Psoas muscle (tissue), 8 donors: Measurements from ENCODE around the gene UAP1. TPM values are rescaled to one million over a fixed set of nuclear protein-coding genes. Genes with fewer than 3 reads are reported as not detected.
A peak's percentile ranks its signal among the peaks of the same experiment; 100 is the strongest.
"Not testable (repeated sequence)": the region's sequence is repeated elsewhere in the genome, so short reads cannot be mapped to it uniquely, and the experiment has no call there.

ENCODE experiments used
- ATAC-seq, 4 donors: fragments of 200-7000 bp; cut with Tn5 transposase; one replicate each; pipeline ENCODE4 v1.9.1; 2020; ENCODE audit warnings: moderate library complexity in 3 of 4, mild to moderate bottlenecking in 2 of 4
- DNase-seq, 2 donors: peaks; one replicate each; pipeline ENCODE4 v3.0.0-alpha.2; 2020
- H3K27ac ChIP-seq: fragments of 200-600 bp; one replicate; pipeline ENCODE4 v1.8.0; 2022
- H3K27me3 ChIP-seq, 3 donors: fragments of 200-600 bp in 1 of 3; one replicate each; pipeline versions ENCODE4 v1.6.1 to v1.8.0; 2013 to 2022; ENCODE audit warnings: low read length in 2 of 3, mild to moderate bottlenecking in 2 of 3, moderate library complexity in 1 of 3; ENCODE audit not compliant: insufficient read depth in 3 of 3
- H3K36me3 ChIP-seq, 2 donors: fragments of 200-600 bp in 1 of 2; one replicate each; pipeline versions ENCODE4 v1.6.1 to v1.8.0; 2013 to 2022; ENCODE audit warnings: low read depth in 1 of 2, mild to moderate bottlenecking in 1 of 2, moderate library complexity in 1 of 2; ENCODE audit not compliant: insufficient read depth in 1 of 2
- H3K4me1 ChIP-seq: fragments of 200-600 bp; one replicate; pipeline ENCODE4 v1.8.0; 2022
- H3K4me3 ChIP-seq: fragments of 200-600 bp; one replicate; pipeline ENCODE4 v1.8.0; 2022; ENCODE audit warnings: mild to moderate bottlenecking
- H3K9me3 ChIP-seq: fragments of 200-600 bp; one replicate; pipeline ENCODE4 v1.8.0; 2022
- CTCF ChIP-seq: fragments of 200-600 bp; IDR thresholded peaks from one replicate; pipeline ENCODE4 v1.8.0; 2022; ENCODE audit warnings: antibody characterized with exemption
- WGBS, 3 donors: extraction: QIAGEN DNeasy Blood & Tissue Kit; methylation state at CpG; one replicate each; pipeline versions ENCODE4 v1.1.6 to v1.1.7; 2013; 5-methylcytosine and 5-hydroxymethylcytosine counted together
- intact Hi-C, 2 donors: fragments of 100-400 bp; cut with DNase I; formaldehyde crosslinking; loops; one replicate each; pipeline versions ENCODE4 v1.11.0 to v1.14.2; 2022
- polyA plus RNA-seq, 3 donors: library from polyadenylated mRNA; stranded (reverse); fragments of 200-250 nt; gene quantifications; one replicate each; pipeline ENCODE4 v1.2.3, GENCODE V29; 2013
- total RNA-seq, 4 donors: library from RNA; stranded (reverse); fragmentation: NEBNext Ultra II Directional in 2 of 4; extraction: Animal tissue kit (Norgen Biotek cat#: 25700) in 2 of 4; gene quantifications; one replicate each; pipeline versions ENCODE4 v1.2.1 to v1.2.4, GENCODE V29; 2021 to 2023
- donor health status: healthy with polysubstance abuse.
- donor health status: DM: no; HTN: no; CAD: no; lungs with moderate emphysema.
- donor health status: Bipolar disorder and iron deficiency.
- donor health status: healthy.
- donor health status: DM: yes; HTN: yes; CAD: no.
- donor health status: DM: no; HTN: no; CAD: no.
- donor health status: DM: no; HTN: no; CAD: no.
- donor health status: DM: yes; HTN: yes; CAD: no.

UAP1 gene
- total and polyA plus RNA-seq, 7 donors = 24.1 to 147 (median 40.1) TPM

GRCh38 chr1:162596514-162597170, 35.1 kb downstream of the UAP1 start:
- WGBS, 3 donors = 84 to 96% (median 95%) methylated on average over 2 of the region's 2 CpGs
- H3K4me1 ChIP-seq = no peaks in the 10 kb centered on the region
- TF ChIP-seq CTCF = no peak
- no peaks in the 10 kb centered on the region for H3K27me3 ChIP-seq
- H3K9me3 ChIP-seq = no peaks in the 10 kb centered on the region
- no peak for ATAC-seq
- H3K27ac ChIP-seq = no peak overlapping the region
- peaks cover 19 to 98% of the 10 kb centered on the region in 2 donors for H3K36me3 ChIP-seq
- no peak for DNase-seq
- intact Hi-C loops = no loop called here
- H3K4me3 ChIP-seq = no peak overlapping the region

- no peak for ATAC-seq
- Histone ChIP-seq H3K27ac (no peak overlapping the region), H3K36me3 (peaks cover 11 to 85% of the 10 kb centered on the region in 2 donors)
Measured at GRCh38 chr1:162599451-162599850, 37.9 kb downstream of the UAP1 start.

GRCh38 chr1:162603117-162603516, 41.6 kb downstream of the UAP1 start:
- ATAC-seq, H3K27me3 ChIP-seq, H3K4me1 ChIP-seq, DNase-seq, intact Hi-C loops, H3K4me3 ChIP-seq, H3K27ac ChIP-seq, H3K9me3 ChIP-seq: not testable (repeated sequence)
- H3K36me3 ChIP-seq = peaks cover 4 to 48% of the 10 kb centered on the region in 2 donors
- 95 to 96% (median 95%) methylated on average over 2 of the region's 2 CpGs for WGBS, 3 donors

More at GRCh38 chr1:162599451-162599850, 37.9 kb downstream of the UAP1 start:
- TF ChIP-seq CTCF = no peak
- DNase-seq = no peak
- Histone ChIP-seq H3K4me3 (no peak overlapping the region), H3K27me3 (no peaks in the 10 kb centered on the region), H3K4me1 (no peaks in the 10 kb centered on the region), H3K9me3 (no peaks in the 10 kb centered on the region)
- 82 to 88% (median 83%) methylated on average over 1 of the region's 1 CpG for WGBS, 3 donors
- intact Hi-C loops = no loop called here

- DNase-seq = no peak
- Histone ChIP-seq H3K36me3 (peaks cover 2 to 25% of the 10 kb centered on the region in 2 donors), H3K4me3 (no peak overlapping the region), H3K9me3 (no peaks in the 10 kb centered on the region), H3K27me3 (no peaks in the 10 kb centered on the region), H3K27ac (no peak overlapping the region), H3K4me1 (no peaks in the 10 kb centered on the region)
- no peak for ATAC-seq
- intact Hi-C loops = no loop called here
- TF ChIP-seq CTCF = no peak
- 95% methylated on average over 3 of the region's 3 CpGs for WGBS, 3 donors
Measured at GRCh38 chr1:162605225-162605927, 43.9 kb downstream of the UAP1 start.

GRCh38 chr1:162609306-162609705, 47.8 kb downstream of the UAP1 start:
- intact Hi-C loops = no loop called here
- DNase-seq (no peak), ATAC-seq (peak in 1 of 4 donors; percentile 18)
- H3K27ac ChIP-seq = no peak overlapping the region
- no peaks in the 10 kb centered on the region for H3K9me3 ChIP-seq
- H3K4me3 ChIP-seq = no peak overlapping the region
- no peaks in the 10 kb centered on the region for H3K36me3 ChIP-seq
- H3K4me1 ChIP-seq = peaks cover 10% of the 10 kb centered on the region
- no peak for TF ChIP-seq CTCF
- WGBS, 3 donors = 64 to 81% (median 73%) methylated on average over 2 of the region's 2 CpGs
- no peaks in the 10 kb centered on the region for H3K27me3 ChIP-seq
